HT1080 (cell line): ENCODE measurements around the gene RPS6KA1. TPM values are rescaled to one million over a fixed set of nuclear protein-coding genes. Genes with fewer than 3 reads are reported as not detected.
A peak's percentile ranks its signal among the peaks of the same experiment; 100 is the strongest.
"Not testable (repeated sequence)": the region's sequence is repeated elsewhere in the genome, so short reads cannot be mapped to it uniquely, and the experiment has no call there.

Experiments
- DNase-seq: peaks from one replicate; pipeline ENCODE4 v3.0.0-alpha.2; 2015; ENCODE audit warnings: low read depth
- polyA plus RNA-seq, 2 experiments: library from polyadenylated mRNA; depleted of rRNA; stranded (reverse); fragments of >200 nt; gene quantifications; 2 replicates each; pipeline ENCODE4 v1.2.3, GENCODE V29; 2015
- total RNA-seq: library from RNA; depleted of rRNA; stranded (reverse); fragments of >200 nt; shearing (Covaris generic); gene quantifications from 2 replicates; pipeline ENCODE4 v1.2.3, GENCODE V29; 2014; rRNA removed

RPS6KA1 gene
- 30.2 and 35.1 TPM in 2 replicates for total RNA-seq
- polyA plus RNA-seq (2015; cell fraction: cytosol; rRNA removed) = 15.8 and 15.9 TPM in 2 replicates
- 14.8 and 16.4 TPM in 2 replicates for polyA plus RNA-seq (2015; cell fraction: nucleus; rRNA removed)

- peak; percentile 23 for DNase-seq
Observed at GRCh38 chr1:26529655-26530409, at the start of gene RPS6KA1. Gene RPS6KA1, plus strand, starts transcription at chr1:26529761. Its CDS starts 160 bp downstream, at chr1:26529921.

GRCh38 chr1:26482921-26483320 is 46.6 kb upstream of the RPS6KA1 start:
- DNase-seq = no peak

- DNase-seq = no peak
Observed at GRCh38 chr1:26483980-26484379, 45.6 kb upstream of the RPS6KA1 start.

- no peak for DNase-seq
Observed at GRCh38 chr1:26490155-26490554, 39.4 kb upstream of the RPS6KA1 start.

- no peak for DNase-seq
Observed at GRCh38 chr1:26493267-26493666, 36.3 kb upstream of the RPS6KA1 start.

GRCh38 chr1:26493938-26494337 is 35.6 kb upstream of the RPS6KA1 start:
- no peak for DNase-seq

- no peak for DNase-seq
Observed at GRCh38 chr1:26496861-26497260, 32.7 kb upstream of the RPS6KA1 start.

- no peak for DNase-seq
Observed at GRCh38 chr1:26498894-26499293, 30.7 kb upstream of the RPS6KA1 start.

GRCh38 chr1:26500488-26501175 is 28.9 kb upstream of the RPS6KA1 start:
- peak; percentile 67 for DNase-seq

- not testable (repeated sequence) for DNase-seq
Observed at GRCh38 chr1:26510711-26511110, 18.9 kb upstream of the RPS6KA1 start.

- not testable (repeated sequence) for DNase-seq
Observed at GRCh38 chr1:26515836-26516235, 13.7 kb upstream of the RPS6KA1 start.

GRCh38 chr1:26516987-26517765 is 12.4 kb upstream of the RPS6KA1 start:
- no peak for DNase-seq

- no peak for DNase-seq
Observed at GRCh38 chr1:26517766-26518049, 11.9 kb upstream of the RPS6KA1 start.

GRCh38 chr1:26518355-26518754 is 11.2 kb upstream of the RPS6KA1 start:
- DNase-seq = no peak

- no peak for DNase-seq
Observed at GRCh38 chr1:26520339-26520738, 9.2 kb upstream of the RPS6KA1 start.

GRCh38 chr1:26521669-26522030 is 7.9 kb upstream of the RPS6KA1 start:
- no peak for DNase-seq

GRCh38 chr1:26522073-26522472 is 7.5 kb upstream of the RPS6KA1 start:
- DNase-seq = no peak

- peak; percentile 73 for DNase-seq
Observed at GRCh38 chr1:26524181-26524580, 5.4 kb upstream of the RPS6KA1 start.

- no peak for DNase-seq
Observed at GRCh38 chr1:26526287-26526686, 3.3 kb upstream of the RPS6KA1 start.

GRCh38 chr1:26529405-26529654 is 231 bp upstream of the RPS6KA1 start:
- no peak for DNase-seq

GRCh38 chr1:26530410-26530894 is 891 bp downstream of the RPS6KA1 start:
- no peak for DNase-seq

GRCh38 chr1:26530895-26531598 is 1.5 kb downstream of the RPS6KA1 start:
- DNase-seq = peak; percentile 87
